GM10847 (cell line): Measurements from ENCODE around the gene YY1.

Experiments
- POLR2A ChIP-seq: IDR thresholded peaks from 2 replicates; pipeline ENCODE4 v1.6.1; 2011; ENCODE audit not compliant: insufficient read length; ENCODE audit errors: extremely low read depth

YY1 gene

DNA sequence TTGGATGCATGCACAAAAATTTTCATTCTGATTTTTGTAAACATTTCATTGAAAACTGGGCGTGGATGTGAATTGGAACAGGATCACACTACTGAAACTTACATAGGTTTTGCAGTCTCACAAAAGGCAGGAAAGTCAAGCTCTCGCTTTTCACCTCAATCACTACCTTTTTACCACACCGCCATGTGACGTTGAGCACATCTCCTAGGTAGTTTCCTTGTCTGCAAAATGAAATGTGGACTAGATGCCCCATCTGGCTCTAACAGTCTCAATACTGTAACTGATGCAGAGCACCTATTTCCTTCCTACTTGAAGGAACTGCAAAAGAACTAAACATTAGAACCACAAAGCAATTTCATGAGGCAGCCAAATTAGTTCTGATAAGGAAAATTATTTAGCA, 4.4 kb upstream of the YY1 start:
- TF ChIP-seq POLR2A, result no peak

DNA sequence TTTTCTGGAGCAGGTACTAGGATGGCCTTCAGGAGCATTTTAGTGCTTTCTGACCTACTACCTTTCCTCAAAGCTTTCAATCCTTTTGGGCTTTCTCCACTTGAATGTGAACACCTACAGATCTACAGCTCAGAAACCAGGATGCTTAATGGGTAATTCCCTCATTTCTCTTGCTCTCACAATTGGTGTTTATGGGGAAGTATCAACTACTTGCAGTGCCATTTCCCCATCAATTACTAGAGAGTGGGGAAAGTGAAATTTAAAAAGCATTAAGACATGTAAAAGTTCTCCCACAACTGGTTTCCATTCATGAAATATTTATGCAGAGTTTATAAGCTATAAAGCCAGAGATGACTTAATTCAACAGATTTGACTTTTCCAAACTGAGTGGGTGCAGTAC, 2.1 kb upstream of the YY1 start:
- no peak for TF ChIP-seq POLR2A

DNA sequence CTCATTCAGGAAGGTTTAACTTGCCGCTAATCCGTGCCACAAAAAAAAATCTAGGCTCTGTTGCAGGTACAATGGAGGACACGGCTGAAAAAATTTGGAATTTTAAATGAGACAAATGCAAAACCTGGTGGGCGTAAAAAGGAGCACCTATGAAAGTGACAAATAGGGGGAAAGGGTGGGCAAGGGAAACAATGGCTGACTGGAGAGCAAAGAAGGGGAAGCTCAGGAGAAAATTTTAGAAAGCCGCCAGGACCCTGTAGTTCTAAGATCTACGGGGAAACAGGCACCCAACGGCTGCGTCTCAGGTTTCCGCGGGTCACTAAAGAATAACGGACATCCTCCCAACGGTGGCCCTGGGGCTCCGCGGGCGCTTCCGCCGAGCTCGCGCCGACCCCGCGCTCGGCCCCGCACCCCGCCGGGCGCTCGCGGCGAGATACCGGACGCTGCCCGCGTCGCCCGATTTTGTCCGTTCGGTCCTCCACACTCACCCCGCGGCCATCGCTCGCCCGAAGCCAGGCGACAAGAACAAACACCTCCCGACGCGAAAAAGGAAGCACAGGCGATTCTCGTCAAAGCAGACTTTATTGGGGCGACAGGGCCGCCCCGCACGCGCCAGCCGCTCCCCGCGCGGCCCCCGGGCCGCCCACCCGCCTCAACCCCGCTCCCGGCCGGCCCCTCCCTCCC, 1.1 kb upstream of the YY1 start:
- TF ChIP-seq POLR2A, result no peak

DNA sequence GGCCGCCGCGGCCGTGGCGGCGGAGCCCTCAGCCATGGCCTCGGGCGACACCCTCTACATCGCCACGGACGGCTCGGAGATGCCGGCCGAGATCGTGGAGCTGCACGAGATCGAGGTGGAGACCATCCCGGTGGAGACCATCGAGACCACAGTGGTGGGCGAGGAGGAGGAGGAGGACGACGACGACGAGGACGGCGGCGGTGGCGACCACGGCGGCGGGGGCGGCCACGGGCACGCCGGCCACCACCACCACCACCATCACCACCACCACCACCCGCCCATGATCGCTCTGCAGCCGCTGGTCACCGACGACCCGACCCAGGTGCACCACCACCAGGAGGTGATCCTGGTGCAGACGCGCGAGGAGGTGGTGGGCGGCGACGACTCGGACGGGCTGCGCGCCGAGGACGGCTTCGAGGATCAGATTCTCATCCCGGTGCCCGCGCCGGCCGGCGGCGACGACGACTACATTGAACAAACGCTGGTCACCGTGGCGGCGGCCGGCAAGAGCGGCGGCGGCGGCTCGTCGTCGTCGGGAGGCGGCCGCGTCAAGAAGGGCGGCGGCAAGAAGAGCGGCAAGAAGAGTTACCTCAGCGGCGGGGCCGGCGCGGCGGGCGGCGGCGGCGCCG, 381 bp downstream of the YY1 start:
- TF ChIP-seq POLR2A, result no peak

DNA sequence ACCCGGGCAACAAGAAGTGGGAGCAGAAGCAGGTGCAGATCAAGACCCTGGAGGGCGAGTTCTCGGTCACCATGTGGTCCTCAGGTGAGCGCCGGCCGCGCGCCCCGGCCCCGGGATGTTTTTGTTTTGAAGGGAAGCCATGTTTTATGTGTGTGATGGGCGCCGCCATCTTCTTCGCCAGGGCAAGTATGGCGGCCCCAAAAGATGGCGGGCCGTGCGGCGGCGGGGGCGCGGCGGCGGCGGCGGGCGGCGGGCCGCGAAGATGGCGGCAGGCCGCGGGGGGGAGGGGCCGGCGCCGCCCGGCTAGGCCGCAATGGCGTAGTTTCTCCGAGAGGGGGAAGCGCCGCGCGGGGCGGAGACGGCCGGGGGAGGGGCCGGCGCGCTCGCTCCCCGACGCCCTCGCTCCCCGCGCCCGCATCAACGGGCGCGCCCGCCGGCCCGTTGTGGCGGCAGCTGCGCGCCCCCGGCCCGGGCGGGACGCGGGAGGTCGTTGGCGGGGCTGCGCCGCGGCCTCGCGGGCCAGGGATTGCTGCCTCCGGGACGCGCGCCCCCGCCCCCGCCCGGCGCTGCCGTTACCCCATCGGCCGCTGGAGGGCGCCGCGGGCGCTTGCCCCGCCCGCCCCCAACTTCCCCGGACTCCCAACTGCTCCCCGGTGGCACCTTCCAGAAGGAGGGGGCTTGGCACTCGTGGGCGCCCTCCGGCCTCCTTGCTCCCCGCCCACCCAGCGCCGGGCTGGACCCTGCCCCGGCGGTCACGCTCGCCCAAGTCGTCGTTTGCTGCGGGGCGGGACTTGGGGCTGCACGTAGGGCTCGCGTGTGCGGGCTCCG, 1.1 kb downstream of the YY1 start:
- no peak for TF ChIP-seq POLR2A

DNA sequence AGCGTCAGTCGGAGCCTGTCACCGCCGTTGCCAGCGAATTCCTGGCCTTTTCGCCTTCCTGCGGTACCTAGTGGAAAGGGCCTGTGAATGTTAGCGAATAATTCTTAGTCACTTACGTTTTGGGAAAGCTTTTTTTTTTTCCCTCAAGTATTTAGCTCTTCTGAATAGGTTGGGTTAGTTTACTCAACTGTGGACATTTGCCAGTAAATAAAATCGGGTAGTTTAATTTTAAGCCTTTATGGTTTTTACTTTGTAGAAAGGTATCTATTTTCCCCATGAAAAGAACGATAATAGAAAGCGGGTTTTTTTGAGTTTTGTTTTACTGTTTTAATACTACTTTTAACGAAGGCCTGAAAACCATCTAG, 1.7 kb downstream of the YY1 start:
- no peak for TF ChIP-seq POLR2A

DNA sequence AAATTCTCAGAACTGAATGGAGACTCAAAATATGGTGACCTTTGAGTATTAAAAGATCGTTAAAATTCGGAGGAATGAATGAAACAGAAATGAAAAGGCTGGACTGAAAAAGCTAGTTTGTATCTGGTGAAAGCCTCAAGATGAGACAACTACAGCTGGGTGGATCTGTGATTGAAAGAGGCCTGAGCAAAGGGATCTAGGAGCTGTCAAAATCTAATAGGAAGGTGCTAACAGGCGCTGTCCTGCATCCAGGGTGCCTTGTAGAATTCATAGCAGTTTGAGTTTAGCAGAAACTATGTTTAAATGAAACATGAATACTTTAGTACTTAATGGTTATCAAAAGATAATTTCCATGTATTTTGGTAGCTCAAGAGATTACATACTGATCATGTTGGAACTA, 2.3 kb downstream of the YY1 start:
- TF ChIP-seq POLR2A, result no peak

DNA sequence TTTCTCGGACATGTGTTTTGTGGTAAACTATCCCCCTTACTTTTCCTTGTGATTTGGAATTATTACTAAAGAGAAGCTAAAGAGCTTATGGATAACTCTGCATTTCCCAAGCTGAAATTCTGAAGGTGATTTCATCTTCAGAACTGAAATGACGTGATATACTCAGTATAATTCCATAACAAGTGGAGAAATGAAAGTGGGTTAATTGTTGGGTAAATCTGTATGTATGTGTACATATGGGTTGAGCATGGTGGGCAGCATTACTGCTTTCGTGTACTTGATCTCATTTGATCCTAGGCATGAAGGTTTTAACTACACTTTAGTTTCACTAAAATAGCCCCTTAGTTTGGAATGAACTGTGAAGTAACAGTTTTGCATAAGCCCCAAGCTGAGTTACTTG, 4.1 kb downstream of the YY1 start:
- TF ChIP-seq POLR2A, result no peak

DNA sequence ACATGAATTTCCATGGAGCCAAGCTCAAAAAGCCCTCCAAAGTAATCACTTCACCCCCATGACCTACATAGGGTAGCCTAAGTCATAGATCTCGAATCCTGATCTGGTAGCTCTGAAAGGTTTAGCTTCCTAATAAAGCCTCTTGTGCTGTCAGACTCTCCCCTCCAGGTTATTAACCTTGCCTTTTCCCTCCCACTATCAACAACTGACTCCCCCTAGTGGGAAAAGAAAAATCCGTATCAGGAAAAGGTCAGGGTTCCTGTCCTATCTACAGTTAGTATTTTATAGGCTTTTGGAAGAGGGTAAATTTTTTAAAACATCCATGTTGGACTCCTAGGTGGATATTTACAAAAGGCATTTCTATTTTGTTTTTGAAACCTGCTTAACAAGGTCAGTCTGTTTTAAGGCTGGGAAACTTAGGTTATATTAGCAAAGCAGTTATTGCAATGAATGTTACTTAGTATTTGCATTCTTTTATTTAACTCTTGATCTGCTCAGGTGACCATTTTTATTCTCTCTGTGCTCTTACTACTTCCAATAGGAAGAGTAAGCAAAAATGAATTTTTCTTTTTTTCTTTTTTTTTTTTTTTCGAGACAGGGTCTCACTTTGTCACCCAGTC, 8.0 kb downstream of the YY1 start:
- no peak for TF ChIP-seq POLR2A

DNA sequence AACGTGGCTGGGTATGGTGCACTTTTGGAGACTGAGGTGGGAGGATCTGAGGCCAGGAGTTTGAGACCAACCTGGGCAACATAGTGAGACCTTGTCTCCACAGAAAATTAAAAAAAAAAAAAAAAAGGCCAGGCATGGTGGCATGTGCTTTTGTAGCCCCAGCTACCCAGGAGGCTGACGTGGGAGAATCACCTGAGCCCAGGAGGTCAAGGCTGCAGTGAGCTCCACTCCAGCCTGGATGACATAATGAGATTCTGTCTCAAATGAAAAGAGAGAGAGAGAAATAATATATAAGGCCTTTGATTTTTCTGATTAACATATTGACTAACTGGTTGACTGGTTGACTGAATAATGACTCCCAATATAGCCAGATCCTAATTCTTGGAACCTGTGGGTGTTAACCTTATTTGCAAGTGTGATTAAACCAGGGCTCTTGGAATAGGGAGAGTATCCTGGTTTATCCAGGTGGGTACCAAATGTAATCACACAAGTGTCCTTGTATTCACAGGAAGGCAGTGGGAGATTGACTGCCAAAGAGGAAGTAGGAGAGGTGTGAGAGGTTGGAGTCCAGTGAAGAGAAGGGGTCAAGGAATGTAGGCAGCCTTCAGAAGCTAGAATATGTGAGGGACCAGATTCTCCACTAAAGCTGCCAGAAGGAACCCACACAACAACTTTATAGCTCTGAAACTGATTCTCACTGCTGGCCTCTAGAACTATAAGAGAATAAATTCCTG, 12.0 kb downstream of the YY1 start:
- no peak for TF ChIP-seq POLR2A

DNA sequence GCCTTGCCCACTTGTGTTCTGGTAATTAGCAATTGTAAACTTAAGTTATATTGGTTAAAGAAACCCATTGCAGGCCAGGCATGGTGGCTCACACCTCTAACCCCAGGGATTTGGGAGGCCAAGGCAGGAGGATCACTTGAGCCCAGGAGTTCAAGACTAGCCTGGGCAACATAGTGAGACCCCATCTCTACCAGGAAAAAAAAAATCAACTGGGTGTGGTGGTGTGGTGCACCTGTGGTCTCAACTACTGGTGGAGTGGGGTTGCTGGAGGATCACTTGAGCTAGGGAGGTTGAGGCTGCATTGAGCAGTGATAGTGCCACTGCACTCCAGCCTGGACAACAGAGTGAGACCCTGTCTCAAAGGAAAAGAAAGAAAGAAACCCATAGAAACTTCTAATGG, 13.7 kb downstream of the YY1 start:
- no peak for TF ChIP-seq POLR2A

DNA sequence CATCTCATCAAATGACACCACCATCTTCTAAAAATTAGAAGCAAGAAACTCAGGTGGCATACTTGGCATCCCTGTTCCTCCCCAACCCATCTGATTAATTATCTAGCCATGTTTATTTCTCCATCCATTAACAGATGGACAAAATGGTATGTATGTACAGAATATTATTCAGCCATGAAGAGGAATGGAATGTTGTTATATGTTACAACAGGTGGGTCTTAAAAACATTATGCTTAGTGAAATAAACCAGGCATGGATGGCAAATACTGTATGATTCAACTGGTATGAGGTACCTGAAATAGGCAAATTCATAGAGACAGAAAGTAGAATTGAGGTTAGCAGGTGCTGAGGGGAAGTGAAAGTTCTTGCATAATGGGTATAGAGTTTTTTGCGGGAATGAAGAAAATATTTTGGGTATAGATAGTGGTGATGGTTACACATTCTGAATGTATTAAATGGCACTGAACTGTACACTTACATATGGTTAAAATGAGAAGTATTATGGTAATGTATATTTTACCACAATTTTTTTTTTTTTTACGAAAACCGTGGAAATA, 17.5 kb downstream of the YY1 start:
- no peak for TF ChIP-seq POLR2A

DNA sequence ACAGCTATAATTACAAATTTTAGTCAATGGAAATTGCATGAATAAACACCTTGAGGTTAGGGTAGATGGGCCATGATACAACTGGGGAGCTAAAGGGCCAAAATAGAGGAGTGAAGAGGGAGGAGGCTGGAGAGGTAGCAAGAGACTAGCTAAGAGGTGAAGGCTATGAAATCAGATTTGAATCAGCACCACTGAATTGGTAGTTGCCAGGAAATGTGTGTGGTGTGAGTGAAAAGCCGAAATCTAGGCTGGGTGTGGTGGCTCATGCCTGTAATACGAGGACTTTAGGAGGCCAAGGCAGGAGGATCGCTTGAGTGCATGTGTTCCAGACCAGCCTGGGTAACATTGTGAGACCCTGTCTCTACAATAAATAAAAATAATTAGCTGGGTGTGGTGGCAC, 22.7 kb downstream of the YY1 start:
- TF ChIP-seq POLR2A, result no peak

DNA sequence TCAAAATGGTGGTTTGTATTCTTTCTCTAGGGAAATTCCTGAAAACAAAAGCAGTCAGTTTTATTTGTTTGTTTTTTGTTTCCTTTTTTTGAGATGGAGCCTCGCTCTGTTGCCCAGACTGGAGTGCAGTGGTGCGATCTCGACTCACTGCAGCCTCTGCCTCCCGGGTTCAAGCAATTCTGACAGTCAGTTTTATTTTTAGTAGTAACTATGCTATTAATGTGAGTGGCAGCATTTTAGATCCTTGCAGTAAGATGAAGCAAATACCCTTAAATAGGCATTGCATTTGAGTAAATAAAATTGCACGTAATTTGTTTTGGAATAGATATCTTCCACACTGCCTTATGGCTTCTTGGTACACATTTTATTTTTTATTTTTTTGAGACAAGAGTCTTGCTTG, 23.6 kb downstream of the YY1 start:
- no peak for TF ChIP-seq POLR2A

DNA sequence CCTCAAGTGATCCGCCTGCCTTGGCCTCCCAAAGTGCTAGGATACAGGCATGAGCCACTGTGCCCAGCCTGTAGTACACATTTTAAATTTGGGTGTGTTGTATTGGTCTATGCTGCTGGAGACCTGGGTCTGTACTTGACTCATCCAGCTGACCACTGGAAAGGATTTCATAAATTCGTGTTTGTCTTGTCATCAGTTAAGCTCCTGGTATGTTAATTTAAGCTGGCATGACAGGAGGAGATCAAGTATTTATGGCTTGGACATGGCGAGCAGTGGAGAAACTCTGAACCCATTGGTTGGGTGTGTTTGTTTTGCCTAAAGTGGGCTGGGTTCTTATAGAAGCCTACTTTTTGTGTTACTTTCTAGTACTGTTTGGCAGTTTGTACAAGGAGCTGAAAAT, 24.2 kb downstream of the YY1 start:
- TF ChIP-seq POLR2A, result no peak
